GM12874 (cell line): Measurements from ENCODE around the gene RHBDL3.

ENCODE experiments used
- CTCF ChIP-seq: IDR thresholded peaks from 2 replicates; pipeline ENCODE4 v1.5.1; 2011; ENCODE audit warnings: low read depth, mild to moderate bottlenecking, control low read depth, low read length, moderate library complexity; ENCODE audit not compliant: insufficient read depth

Gene RHBDL3

DNA sequence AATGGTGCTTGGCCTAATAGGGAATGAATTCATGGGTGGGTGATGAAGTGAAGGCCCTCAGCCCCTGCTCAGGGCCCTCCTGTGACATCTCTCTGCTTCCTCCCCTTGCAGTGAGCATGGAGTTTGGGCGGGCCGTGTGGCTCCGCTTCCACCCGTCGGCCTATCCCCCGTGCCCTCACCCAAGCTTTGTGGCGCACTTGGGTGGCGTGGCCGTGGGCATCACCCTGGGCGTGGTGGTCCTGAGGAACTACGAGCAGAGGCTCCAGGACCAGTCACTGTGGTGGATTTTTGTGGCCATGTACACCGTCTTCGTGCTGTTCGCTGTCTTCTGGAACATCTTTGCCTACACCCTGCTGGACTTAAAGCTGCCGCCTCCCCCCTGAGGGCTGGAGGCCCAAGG is 55.2 kb downstream of the RHBDL3 start:
- TF ChIP-seq CTCF = no peak

DNA sequence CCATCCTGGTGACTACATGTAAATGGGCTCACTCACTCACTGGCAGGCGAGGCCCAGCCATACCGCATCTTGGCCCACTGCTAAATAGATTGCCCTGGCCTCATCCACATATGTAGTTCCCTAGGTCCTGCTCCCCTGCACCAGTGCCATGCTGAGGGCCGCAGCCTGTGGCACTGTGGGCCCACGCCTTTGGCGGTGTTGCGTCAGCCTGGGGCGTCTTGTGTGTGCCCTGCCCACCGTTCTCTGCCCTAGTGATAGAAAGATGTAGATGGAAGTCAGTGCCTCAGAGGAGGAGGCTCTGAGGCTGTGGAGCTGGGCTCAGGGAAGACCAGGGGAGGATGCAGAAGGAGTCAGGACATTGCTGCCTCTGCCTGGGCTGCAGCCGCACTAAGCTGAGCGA is 57.4 kb downstream of the RHBDL3 start:
- no peak for TF ChIP-seq CTCF

GRCh38 chr17:32323811-32324491 is 58.3 kb downstream of the RHBDL3 start:
- no peak for TF ChIP-seq CTCF

GRCh38 chr17:32327911-32328310 is 62.3 kb downstream of the RHBDL3 start:
- no peak for TF ChIP-seq CTCF

DNA sequence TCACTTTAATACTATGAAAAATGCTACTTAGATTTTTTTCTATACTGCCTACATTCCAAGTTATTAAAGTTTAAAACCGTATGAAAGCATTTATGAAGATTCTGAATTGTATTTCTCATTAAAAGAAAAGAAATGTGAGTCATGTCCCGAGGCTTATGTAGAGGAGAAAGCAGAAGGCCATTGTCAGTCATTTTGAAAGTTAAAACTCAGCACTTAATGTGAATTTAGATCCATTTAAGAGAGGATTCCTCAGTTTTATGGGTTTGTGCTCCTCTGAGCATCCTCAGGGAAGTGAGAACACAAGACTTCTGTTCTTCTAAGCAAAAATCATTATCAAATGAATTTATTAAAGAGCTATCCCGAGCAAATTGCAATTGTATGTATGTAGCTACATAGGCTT is 64.5 kb downstream of the RHBDL3 start:
- TF ChIP-seq CTCF = no peak

DNA sequence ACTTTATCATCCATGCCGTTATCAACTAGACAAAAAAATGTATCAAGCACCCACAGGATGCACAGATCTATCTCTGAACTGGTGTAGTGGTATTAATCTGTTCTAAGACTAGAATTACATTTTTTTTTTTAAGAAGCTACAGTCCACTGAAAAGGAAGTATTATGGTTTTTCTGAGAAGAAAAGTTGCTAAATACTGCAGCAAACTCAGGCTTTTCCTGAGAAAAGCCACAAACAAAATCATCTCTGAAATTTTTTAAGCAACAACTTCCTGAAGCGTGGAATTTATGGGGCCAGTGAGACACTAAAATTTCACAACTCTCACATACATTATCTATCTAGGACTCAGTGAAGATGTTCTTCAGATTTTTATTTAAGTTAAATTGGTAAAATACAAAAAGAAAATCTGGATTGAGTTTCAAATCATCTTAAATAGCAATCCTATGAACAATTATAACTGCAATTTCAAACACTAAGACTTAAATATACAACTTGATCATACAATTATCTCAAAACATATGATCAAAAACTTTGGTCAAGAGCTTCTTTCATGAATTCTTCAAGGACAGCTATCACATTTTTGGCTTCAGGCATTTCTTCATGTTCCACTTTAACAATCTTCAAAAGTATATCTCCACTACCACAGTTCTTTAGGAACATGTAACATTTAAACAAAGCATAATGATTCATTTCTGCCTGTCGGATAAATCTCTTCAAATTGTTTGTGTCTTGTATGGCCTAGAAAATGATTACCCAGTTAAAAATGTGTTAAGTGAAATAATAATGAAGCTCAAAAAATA is 65.8 kb downstream of the RHBDL3 start:
- TF ChIP-seq CTCF = no peak

DNA sequence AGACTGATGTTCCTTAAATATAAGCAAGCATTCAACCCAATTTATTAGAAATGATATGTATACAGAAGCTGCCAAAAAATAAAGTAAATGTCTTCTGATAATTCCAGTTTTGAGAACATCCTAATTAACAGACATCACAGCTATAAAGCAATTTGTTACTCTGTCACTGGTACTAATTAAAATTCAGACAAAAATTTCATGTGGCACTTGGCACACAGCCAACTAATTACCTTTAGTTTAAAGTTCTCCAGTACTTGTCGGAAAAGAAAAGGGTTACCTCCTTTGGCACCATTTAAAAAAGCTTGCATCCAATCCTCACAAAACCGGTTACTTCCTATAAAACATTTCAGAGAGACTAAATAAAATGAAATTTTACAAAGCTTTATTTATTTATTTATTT is 67.6 kb downstream of the RHBDL3 start:
- TF ChIP-seq CTCF = no peak
